Amniotic stem cell (primary cell): Measurements from ENCODE around the gene WNT8A.

Experiments
- DNase-seq: peaks from one replicate; lab custom pipeline; 2025; lab: John Stamatoyannopoulos, UW

WNT8A gene

DNA sequence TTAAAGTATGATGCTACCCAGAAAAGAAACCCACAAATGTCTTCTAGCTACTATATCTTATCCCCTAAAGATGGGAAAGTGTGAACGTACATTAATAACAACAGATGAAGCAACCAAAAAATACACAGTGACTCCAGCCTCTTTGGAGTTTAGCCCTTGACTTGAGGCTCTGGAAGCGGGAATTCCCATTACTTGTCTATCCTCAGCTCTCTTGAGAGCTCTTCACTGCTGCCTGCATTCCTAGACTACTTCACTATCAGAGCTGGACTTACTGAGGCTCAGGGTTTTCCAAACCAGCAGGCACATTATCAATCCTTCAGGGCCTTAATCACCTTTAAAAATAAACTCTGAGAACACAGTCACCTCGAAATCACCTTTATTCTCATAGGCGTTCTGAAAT is 56.4 kb downstream of the WNT8A start:
- no peak for DNase-seq
